ENCODE measurements around the gene CRB2.

CRB2 gene

GRCh38 chr9:123382653-123383511, 26.9 kb downstream of the CRB2 start:
- no peak overlapping the region for H3K4me3 ChIP-seq (ENCODE audit: low read length)
- DNase-seq (ENCODE audit: low read depth), result no peak
- TF ChIP-seq, protein P1, sequence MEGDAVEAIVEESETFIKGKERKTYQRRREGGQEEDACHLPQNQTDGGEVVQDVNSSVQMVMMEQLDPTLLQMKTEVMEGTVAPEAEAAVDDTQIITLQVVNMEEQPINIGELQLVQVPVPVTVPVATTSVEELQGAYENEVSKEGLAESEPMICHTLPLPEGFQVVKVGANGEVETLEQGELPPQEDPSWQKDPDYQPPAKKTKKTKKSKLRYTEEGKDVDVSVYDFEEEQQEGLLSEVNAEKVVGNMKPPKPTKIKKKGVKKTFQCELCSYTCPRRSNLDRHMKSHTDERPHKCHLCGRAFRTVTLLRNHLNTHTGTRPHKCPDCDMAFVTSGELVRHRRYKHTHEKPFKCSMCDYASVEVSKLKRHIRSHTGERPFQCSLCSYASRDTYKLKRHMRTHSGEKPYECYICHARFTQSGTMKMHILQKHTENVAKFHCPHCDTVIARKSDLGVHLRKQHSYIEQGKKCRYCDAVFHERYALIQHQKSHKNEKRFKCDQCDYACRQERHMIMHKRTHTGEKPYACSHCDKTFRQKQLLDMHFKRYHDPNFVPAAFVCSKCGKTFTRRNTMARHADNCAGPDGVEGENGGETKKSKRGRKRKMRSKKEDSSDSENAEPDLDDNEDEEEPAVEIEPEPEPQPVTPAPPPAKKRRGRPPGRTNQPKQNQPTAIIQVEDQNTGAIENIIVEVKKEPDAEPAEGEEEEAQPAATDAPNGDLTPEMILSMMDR (IDR thresholded peaks at IDR 0.05; ENCODE audit: insufficient read depth, low read depth, low read length, missing control alignments), result no peak

DNA sequence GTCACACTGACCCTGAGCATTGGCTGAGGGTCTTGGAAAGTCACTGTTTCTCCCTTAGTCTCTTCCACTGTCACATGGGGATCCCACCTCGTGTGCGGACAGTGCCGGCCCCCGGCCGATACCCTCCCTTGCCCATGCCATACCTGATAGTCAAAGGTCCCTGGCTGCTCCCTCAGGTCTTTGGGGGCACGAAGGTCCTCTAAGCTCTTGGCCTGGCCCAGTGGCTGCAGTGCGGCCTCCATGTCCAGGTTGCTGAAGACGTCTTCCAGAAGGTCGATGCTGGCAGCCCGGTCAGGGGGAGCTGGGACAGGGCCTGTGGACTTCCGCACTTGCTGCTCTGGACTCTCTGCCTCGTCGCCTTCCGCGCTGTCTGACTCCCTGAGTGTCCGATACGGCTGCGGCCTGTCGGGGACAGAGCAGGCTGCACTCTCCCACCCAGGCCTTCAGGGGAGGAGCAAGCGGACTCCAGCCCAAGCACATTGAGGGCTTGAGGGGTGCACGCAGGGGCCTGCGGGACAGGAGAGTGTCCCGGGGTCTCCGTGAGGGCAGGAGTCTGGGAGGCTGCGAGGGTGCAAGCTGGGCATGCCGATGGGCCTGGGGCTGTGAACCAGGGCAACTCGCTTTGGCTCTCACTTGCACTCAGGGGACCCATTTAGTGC, 27.6 kb downstream of the CRB2 start:
- TF ChIP-seq, protein P1 (IDR thresholded peaks at IDR 0.05; ENCODE audit: insufficient read depth, low read depth, low read length, missing control alignments), result no peak
- no peak for DNase-seq (ENCODE audit: low read depth)
- no peak overlapping the region for H3K4me3 ChIP-seq (ENCODE audit: low read length)

- TF ChIP-seq, protein P1 (IDR thresholded peaks at IDR 0.05; ENCODE audit: insufficient read depth, low read depth, low read length, missing control alignments), result no peak
- DNase-seq (ENCODE audit: low read depth), result no peak
- H3K4me3 ChIP-seq (ENCODE audit: low read length), result no peak overlapping the region
Observed at GRCh38 chr9:123387686-123388085, 31.7 kb downstream of the CRB2 start.

DNA sequence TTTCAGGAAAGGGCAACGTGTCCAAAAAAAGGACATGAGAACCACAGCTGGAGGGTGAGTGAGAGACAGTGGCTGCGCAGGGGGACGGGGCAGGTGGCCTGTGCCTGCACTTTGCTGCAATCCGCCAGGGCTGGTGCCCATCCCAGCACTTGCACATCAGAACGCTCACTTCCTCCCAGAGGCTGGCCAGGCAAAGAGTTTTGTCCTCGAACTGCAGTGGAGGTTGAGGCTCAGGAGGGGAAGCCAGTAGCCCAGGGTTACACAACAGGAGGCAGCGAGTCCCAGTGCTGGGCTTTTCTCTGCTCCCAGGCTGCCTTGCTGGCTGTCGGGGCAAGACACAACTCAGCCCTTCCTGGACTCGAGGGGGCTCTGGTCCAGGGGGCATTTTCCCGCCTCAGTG, 33.1 kb downstream of the CRB2 start:
- TF ChIP-seq, protein P1 (IDR thresholded peaks at IDR 0.05; ENCODE audit: insufficient read depth, low read depth, low read length, missing control alignments), result no peak
- no peak overlapping the region for H3K4me3 ChIP-seq (ENCODE audit: low read length)
- DNase-seq (ENCODE audit: low read depth), result no peak

- no peak for DNase-seq (ENCODE audit: low read depth)
- TF ChIP-seq, protein P1 (IDR thresholded peaks at IDR 0.05; ENCODE audit: insufficient read depth, low read depth, low read length, missing control alignments), result no peak
- no peak overlapping the region for H3K4me3 ChIP-seq (ENCODE audit: low read length)
Observed at GRCh38 chr9:123389698-123390097, 33.7 kb downstream of the CRB2 start.

DNA sequence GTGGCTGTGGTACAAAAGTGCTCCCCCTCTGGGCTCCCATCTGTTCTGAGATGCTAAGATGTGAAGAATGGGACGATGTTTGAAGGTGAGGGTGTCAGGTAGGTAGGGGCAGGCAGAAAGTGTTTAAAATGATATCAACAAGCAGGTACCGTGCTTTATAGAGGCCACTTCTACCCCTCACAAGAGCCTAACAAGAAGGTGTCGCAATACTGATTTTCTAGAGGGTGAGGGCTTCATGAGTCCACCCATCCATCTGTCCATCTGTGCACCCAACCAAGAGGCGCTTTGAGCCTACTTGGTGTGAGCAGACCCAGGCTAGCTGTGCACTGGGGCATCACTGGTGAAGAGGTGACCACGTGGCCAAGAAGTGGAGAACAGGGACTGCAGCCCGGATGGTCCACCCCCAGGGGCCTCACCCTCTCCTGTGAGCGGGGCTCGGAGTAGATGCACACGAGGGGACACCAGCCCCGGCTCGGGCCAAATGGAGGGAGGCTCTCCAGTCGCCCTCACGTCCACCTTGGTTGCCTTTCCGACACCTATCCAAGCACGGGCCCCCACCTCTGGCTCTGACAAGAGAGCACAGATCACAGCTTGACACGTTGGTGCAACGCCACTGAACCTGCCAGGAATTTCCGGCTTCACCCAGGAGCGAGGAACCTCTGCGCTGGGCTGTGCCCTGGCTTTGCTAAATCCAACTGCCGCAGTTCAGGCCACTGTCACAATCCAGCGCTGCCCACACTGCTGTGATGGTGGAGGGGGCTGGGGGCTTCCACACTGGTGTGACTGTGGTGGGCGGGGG, 34.5 kb downstream of the CRB2 start:
- no peak overlapping the region for H3K4me3 ChIP-seq (ENCODE audit: low read length)
- TF ChIP-seq, protein P1 (IDR thresholded peaks at IDR 0.05; ENCODE audit: insufficient read depth, low read depth, low read length, missing control alignments), result no peak
- DNase-seq (ENCODE audit: low read depth), result no peak
